HepG2 (cell line): ENCODE results near the gene ODR4. TPM values are rescaled to one million over a fixed set of nuclear protein-coding genes. Genes with fewer than 3 reads are reported as not detected.

Source experiments
- CCAR2 ChIP-seq: fragments of 200-400 bp; formaldehyde crosslinking; optimal IDR thresholded peaks from 2 replicates; pipeline ENCODE3; 2018; ENCODE audit warnings: low read depth, mild to moderate bottlenecking, low read length, moderate library complexity
- ELK4 ChIP-seq: sonication (generic); formaldehyde crosslinking; IDR thresholded peaks from 2 replicates; pipeline ENCODE4 v1.9.0; 2021; ENCODE audit warnings: missing genetic modification reagents, borderline replicate concordance
- GABPB1 ChIP-seq: IDR thresholded peaks from 2 replicates; pipeline ENCODE4 v1.6.1; 2016; ENCODE audit warnings: mild to moderate bottlenecking, missing genetic modification reagents, moderate library complexity, missing compliant biosample characterization
- MAX ChIP-seq: IDR thresholded peaks from 2 replicates; pipeline ENCODE4 v1.6.1; 2012; ENCODE audit warnings: inconsistent platforms
- MAZ ChIP-seq, 2 experiments: sonication (generic) in 1 of 2; formaldehyde crosslinking in 1 of 2; IDR thresholded peaks; 2 replicates each; pipeline versions ENCODE4 v1.5.0 to v1.6.1; 2012 to 2020; ENCODE audit warnings: low read depth in 2 of 2, mild to moderate bottlenecking in 2 of 2, borderline replicate concordance in 1 of 2, improper control_type of control experiment in 1 of 2, low read length in 1 of 2, missing genetic modification reagents in 1 of 2, moderate library complexity in 1 of 2
- PATZ1 ChIP-seq: sonication (generic); formaldehyde crosslinking; IDR thresholded peaks from 2 replicates; pipeline ENCODE4 v1.4.0; 2020; ENCODE audit warnings: missing genetic modification reagents
- PBX2 ChIP-seq: IDR thresholded peaks from 2 replicates; pipeline ENCODE4 v1.6.1; 2016; ENCODE audit warnings: control low read depth
- RARA ChIP-seq: IDR thresholded peaks from 2 replicates; pipeline ENCODE4 v1.6.1; 2016; ENCODE audit warnings: missing genetic modification reagents, missing compliant biosample characterization
- RFX5 ChIP-seq: IDR thresholded peaks from 2 replicates; pipeline ENCODE4 v1.6.1; 2011; ENCODE audit warnings: low read depth, low read length, improper control_type of control experiment
- THAP7 ChIP-seq: sonication (generic); formaldehyde crosslinking; IDR thresholded peaks from 2 replicates; pipeline ENCODE4 v1.8.1; 2023; ENCODE audit warnings: mild to moderate bottlenecking, missing genetic modification reagents
- ZMYM4 ChIP-seq: sonication (generic); formaldehyde crosslinking; IDR thresholded peaks from 2 replicates; pipeline ENCODE4 v1.8.1; 2023; ENCODE audit warnings: mild to moderate bottlenecking, missing genetic modification reagents
- ZNF101 ChIP-seq: sonication (generic); formaldehyde crosslinking; IDR thresholded peaks from 2 replicates; pipeline ENCODE4 v1.4.0; 2020; ENCODE audit warnings: mild to moderate bottlenecking, low read depth, missing genetic modification reagents, borderline replicate concordance
- ZNF282 ChIP-seq: fragments of 450-650 bp; IDR thresholded peaks from 2 replicates; pipeline ENCODE4 v1.6.1; 2018; ENCODE audit not compliant: partially characterized antibody
- ZNF547 ChIP-seq: sonication (generic); formaldehyde crosslinking; IDR thresholded peaks from 2 replicates; pipeline ENCODE4 v1.5.1; 2020; ENCODE audit warnings: mild to moderate bottlenecking, missing genetic modification reagents
- ZNF558 ChIP-seq: sonication (generic); formaldehyde crosslinking; IDR thresholded peaks from 2 replicates; pipeline ENCODE4 v1.9.0; 2022; ENCODE audit warnings: mild to moderate bottlenecking, missing genetic modification reagents, borderline replicate concordance
- ZNF562 ChIP-seq: sonication (generic); formaldehyde crosslinking; IDR thresholded peaks from 2 replicates; pipeline ENCODE4 v1.8.0; 2022; ENCODE audit warnings: missing genetic modification reagents, borderline replicate concordance
- polyA plus RNA-seq, 8 experiments: library from polyadenylated mRNA; depleted of rRNA in 3 of 8; stranded (reverse) in 7 of 8; unstranded in 1 of 8; fragments of >200 nt; fragmentation: Illumina TruSeq in 4 of 8; extraction: Trizol in 4 of 8; gene quantifications; 2 replicates each; pipeline versions ENCODE4 v1.2.1 to v1.2.3, GENCODE V29; 2011 to 2016; ENCODE audit warnings: low read depth in 4 of 8, missing spikeins in 1 of 8, mixed read lengths in 1 of 8; ENCODE audit not compliant: insufficient read depth in 1 of 8
- total RNA-seq, 5 experiments: library from RNA; depleted of rRNA; stranded (reverse); fragments of >200 nt; fragmentation: Illumina TruSeq; extraction: Trizol; gene quantifications; 2 replicates each; pipeline ENCODE4 v1.2.3, GENCODE V29; 2016; ENCODE audit warnings: low read depth in 1 of 5
- TF ChIP-seq, protein P1 (sequence below), 2 experiments: IDR thresholded peaks; 2 replicates each; pipeline ENCODE4 v1.6.1; 2011 to 2012; ENCODE audit warnings: low read length in 2 of 2, borderline replicate concordance in 1 of 2, low read depth in 1 of 2, mild to moderate bottlenecking in 1 of 2, moderate library complexity in 1 of 2
- TF ChIP-seq, protein P2 (sequence below): sonication (generic); formaldehyde crosslinking; IDR thresholded peaks from 2 replicates; pipeline ENCODE4 v1.5.0; 2020; ENCODE audit warnings: missing genetic modification reagents

The ODR4 gene
- total and polyA plus RNA-seq, 2 of the 13 experiments (the other 11 are each of a cell fraction or from before 2014, with no cell fraction given), result 16.3 to 22.0 TPM

- TF ChIP-seq, protein P1, sequence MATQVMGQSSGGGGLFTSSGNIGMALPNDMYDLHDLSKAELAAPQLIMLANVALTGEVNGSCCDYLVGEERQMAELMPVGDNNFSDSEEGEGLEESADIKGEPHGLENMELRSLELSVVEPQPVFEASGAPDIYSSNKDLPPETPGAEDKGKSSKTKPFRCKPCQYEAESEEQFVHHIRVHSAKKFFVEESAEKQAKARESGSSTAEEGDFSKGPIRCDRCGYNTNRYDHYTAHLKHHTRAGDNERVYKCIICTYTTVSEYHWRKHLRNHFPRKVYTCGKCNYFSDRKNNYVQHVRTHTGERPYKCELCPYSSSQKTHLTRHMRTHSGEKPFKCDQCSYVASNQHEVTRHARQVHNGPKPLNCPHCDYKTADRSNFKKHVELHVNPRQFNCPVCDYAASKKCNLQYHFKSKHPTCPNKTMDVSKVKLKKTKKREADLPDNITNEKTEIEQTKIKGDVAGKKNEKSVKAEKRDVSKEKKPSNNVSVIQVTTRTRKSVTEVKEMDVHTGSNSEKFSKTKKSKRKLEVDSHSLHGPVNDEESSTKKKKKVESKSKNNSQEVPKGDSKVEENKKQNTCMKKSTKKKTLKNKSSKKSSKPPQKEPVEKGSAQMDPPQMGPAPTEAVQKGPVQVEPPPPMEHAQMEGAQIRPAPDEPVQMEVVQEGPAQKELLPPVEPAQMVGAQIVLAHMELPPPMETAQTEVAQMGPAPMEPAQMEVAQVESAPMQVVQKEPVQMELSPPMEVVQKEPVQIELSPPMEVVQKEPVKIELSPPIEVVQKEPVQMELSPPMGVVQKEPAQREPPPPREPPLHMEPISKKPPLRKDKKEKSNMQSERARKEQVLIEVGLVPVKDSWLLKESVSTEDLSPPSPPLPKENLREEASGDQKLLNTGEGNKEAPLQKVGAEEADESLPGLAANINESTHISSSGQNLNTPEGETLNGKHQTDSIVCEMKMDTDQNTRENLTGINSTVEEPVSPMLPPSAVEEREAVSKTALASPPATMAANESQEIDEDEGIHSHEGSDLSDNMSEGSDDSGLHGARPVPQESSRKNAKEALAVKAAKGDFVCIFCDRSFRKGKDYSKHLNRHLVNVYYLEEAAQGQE (IDR thresholded peaks at IDR 0.05; ENCODE audit: borderline replicate concordance in 1 of 2, low read depth in 1 of 2, low read length in 2 of 2), result no peak
- TF ChIP-seq RFX5, result 0 out of 2 replicates have a peak, but pooled peaks have one; percentile 6
- TF ChIP-seq PATZ1 (CRISPR knock-in tag), result peak; percentile 75
- no peak for TF ChIP-seq ZNF547
- peak; percentile 88 for TF ChIP-seq GABPB1 (CRISPR knock-in tag)
- TF ChIP-seq MAZ (IDR thresholded peaks at IDR 0.05; ENCODE audit: borderline replicate concordance, low read depth, low read length), result peak; percentile 76
- peak; percentile 91 for TF ChIP-seq MAZ (CRISPR knock-in tag; IDR thresholded peaks at IDR 0.05; ENCODE audit: low read depth)
- no peak for TF ChIP-seq ZNF282
- no peak for TF ChIP-seq ZNF101
- no peak for TF ChIP-seq PBX2
- TF ChIP-seq THAP7 (CRISPR knock-in tag), result peak; percentile 99
- no peak for TF ChIP-seq RARA (CRISPR knock-in tag)
- no peak for TF ChIP-seq ELK4 (CRISPR knock-in tag)
- peak; percentile 73; the same call in 1 of the 2 replicates for TF ChIP-seq ZNF558
- TF ChIP-seq MAX, result peak; percentile 82
- TF ChIP-seq ZMYM4 (CRISPR knock-in tag), result peak; percentile 97
- no peak for TF ChIP-seq ZNF562 (CRISPR knock-in tag)
- TF ChIP-seq CCAR2, result no peak
- TF ChIP-seq, protein P2, sequence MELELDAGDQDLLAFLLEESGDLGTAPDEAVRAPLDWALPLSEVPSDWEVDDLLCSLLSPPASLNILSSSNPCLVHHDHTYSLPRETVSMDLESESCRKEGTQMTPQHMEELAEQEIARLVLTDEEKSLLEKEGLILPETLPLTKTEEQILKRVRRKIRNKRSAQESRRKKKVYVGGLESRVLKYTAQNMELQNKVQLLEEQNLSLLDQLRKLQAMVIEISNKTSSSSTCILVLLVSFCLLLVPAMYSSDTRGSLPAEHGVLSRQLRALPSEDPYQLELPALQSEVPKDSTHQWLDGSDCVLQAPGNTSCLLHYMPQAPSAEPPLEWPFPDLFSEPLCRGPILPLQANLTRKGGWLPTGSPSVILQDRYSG, result no peak
Observed at GRCh38 chr1:186375152-186375928, at the start of gene ODR4, which contains the start of gene TPR (continued).
